PC-3 (cell line): ENCODE data around the gene ZSWIM4. TPM values are rescaled to one million over a fixed set of nuclear protein-coding genes. Genes with fewer than 3 reads are reported as not detected.

Experiments used
- ATAC-seq: fragments of 200-7000 bp; cut with Tn5 transposase; 2 replicates; pipeline ENCODE4 v1.9.1; 2020; ENCODE audit warnings: mild to moderate bottlenecking, moderate library complexity
- BruUV-seq: library from RNA; stranded (reverse); fragments of 400-500 nt; replicated peaks from 2 replicates; lab custom pipeline; 2021; lab: Mats Ljungman, UMichigan
- CTCF ChIA-PET: fragments of 300-600 bp; sonication (Branson Sonifier 250); formaldehyde crosslinking; loops from one replicate; lab custom pipeline; 2022; ENCODE audit warnings: antibody characterized with exemption; lab: Charles Lee
- POLR2A ChIA-PET: fragments of 300-600 bp; sonication (Branson Sonifier 250); formaldehyde crosslinking; loops from one replicate; lab custom pipeline; 2022; ENCODE audit warnings: antibody characterized with exemption; ENCODE audit not compliant: unreplicated experiment; lab: Charles Lee
- DNase-seq: peaks from one replicate; pipeline ENCODE4 v3.0.0-alpha.2; 2015
- H2AFZ ChIP-seq: fragments of 300-600 bp; sonication (generic); 2 replicates; pipeline ENCODE4 v1.6.0; 2016; ENCODE audit warnings: antibody characterized with exemption, low read length
- H3F3A ChIP-seq: fragments of 300-600 bp; sonication (generic); one replicate; pipeline ENCODE4 v1.6.0; 2017; ENCODE audit warnings: antibody characterized with exemption, low read length, control low read depth, mild to moderate bottlenecking; ENCODE audit not compliant: unreplicated experiment
- H3K27ac ChIP-seq: fragments of 300-600 bp; sonication (generic); 2 replicates; pipeline ENCODE4 v1.5.1; 2016; ENCODE audit warnings: mild to moderate bottlenecking, low read length
- H3K27me3 ChIP-seq: fragments of 300-600 bp; sonication (generic); 2 replicates; pipeline ENCODE4 v1.6.1; 2016; ENCODE audit warnings: low read length, mixed read lengths
- H3K36me3 ChIP-seq: fragments of 300-600 bp; sonication (generic); 2 replicates; pipeline ENCODE4 v1.6.1; 2016; ENCODE audit warnings: low read depth, mixed run types, low read length, mixed read lengths
- H3K4me1 ChIP-seq: fragments of 300-600 bp; sonication (generic); 2 replicates; pipeline ENCODE4 v1.5.1; 2016; ENCODE audit warnings: low read length; ENCODE audit not compliant: insufficient read depth
- H3K4me2 ChIP-seq: fragments of 300-600 bp; sonication (generic); 2 replicates; pipeline ENCODE4 v1.6.0; 2016; ENCODE audit warnings: low read length
- H3K4me3 ChIP-seq: fragments of 300-600 bp; sonication (generic); 2 replicates; pipeline ENCODE4 v1.5.1; 2016; ENCODE audit warnings: mild to moderate bottlenecking, low read length, mixed read lengths
- H3K79me2 ChIP-seq: fragments of 300-600 bp; sonication (generic); 2 replicates; pipeline ENCODE4 v1.6.1; 2017; ENCODE audit warnings: low read length, mixed read lengths
- H3K9ac ChIP-seq: fragments of 300-600 bp; sonication (generic); 2 replicates; pipeline ENCODE4 v1.6.0; 2016; ENCODE audit warnings: mild to moderate bottlenecking, low read length
- H3K9me2 ChIP-seq: fragments of 300-600 bp; sonication (generic); replicated peaks from 2 replicates; pipeline ENCODE4 v1.6.1; 2016; ENCODE audit warnings: mixed run types, low read length, mixed read lengths
- H3K9me3 ChIP-seq: fragments of 300-600 bp; sonication (generic); 2 replicates; pipeline ENCODE4 v1.6.1; 2016; ENCODE audit warnings: low read length, mixed read lengths
- H4K20me1 ChIP-seq: fragments of 300-600 bp; sonication (generic); 2 replicates; pipeline ENCODE4 v1.6.1; 2016; ENCODE audit warnings: low read length, mixed read lengths
- EZH2 ChIP-seq: fragments of 300-600 bp; sonication (generic); IDR thresholded peaks from one replicate; pipeline ENCODE4 v1.6.1; 2017; ENCODE audit warnings: antibody characterized with exemption, mild to moderate bottlenecking, low read length; ENCODE audit not compliant: unreplicated experiment
- EZH2phosphoT487 ChIP-seq: fragments of 300-600 bp; sonication (generic); IDR thresholded peaks from 2 replicates; pipeline ENCODE4 v1.6.1; 2018; ENCODE audit warnings: mild to moderate bottlenecking, antibody characterized with exemption, low read length, borderline replicate concordance
- intact Hi-C: fragments of 100-400 bp; cut with micrococcal nuclease; formaldehyde crosslinking; loops from 2 replicates; pipeline ENCODE4 v1.9.0; 2023
- total RNA-seq: library from RNA; depleted of rRNA; stranded (reverse); fragments of >200 nt; gene quantifications from 2 replicates; pipeline ENCODE4 v1.2.3, GENCODE V29; 2014
- TF ChIP-seq, protein P1 (sequence below): fragments of 300-600 bp; sonication (generic); conservative IDR thresholded peaks from 2 replicates; pipeline ENCODE4 v1.5.1; 2017; ENCODE audit warnings: antibody characterized with exemption, low read depth, mild to moderate bottlenecking, low read length

The ZSWIM4 gene
- total RNA-seq, 1 experiment from 2014 or later = 8.0 TPM

DNA sequence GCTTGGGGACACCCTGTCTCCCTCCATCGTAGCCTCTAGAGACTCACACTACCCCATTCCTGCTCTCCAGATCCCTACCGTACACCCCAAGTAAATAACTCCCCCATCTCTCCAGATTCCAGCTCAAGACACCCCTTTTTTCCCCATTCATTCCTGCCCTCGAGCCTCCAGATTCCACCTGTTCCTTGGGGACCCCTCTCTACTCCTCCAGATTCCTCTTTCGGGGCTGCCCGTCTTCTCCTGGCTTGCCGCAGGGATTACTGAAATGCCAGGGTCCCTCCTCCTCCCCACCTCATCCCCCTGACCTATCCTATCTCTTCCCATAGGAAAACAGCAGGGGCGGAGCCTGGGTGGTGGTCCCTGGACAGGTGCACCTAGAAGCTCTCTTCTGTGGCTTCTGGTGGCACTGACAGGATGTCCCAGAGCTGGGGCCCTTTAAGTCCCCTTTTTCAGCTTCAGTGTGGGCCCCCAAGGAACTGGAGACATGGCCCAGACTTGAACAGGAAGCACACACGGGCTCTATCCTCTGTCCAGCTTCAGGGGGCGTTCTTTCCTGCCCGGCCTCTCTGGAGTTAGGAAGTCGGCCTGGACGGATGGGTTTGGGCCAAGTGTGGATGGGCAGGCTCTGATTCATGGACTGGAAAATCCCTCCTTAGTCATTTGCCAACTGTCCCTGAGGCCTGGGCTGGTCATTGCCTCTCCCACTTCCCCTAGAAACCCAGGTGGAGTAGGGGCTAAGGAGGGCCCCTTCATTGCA, 1.2 kb downstream of the ZSWIM4 start:
- Histone ChIP-seq H3K4me2 (peak overlapping the region; percentile 92), H3K9me3 (no peaks in the 10 kb centered on the region), H3K27me3 (no peaks in the 10 kb centered on the region), H3K27ac (peak overlapping the region; percentile 95), H3K4me3 (peak overlapping the region; percentile 88), H3K9me2 (no peaks in the 10 kb centered on the region), H3K9ac (peak overlapping the region; percentile 74), H4K20me1 (no peaks in the 10 kb centered on the region), H3K4me1 (peaks cover 23% of the 10 kb centered on the region), H2AFZ (peak overlapping the region; percentile 22; the same call in 1 of the 2 replicates), H3K36me3 (no peaks in the 10 kb centered on the region), H3K79me2 (peaks cover 21% of the 10 kb centered on the region), H3F3A (peaks cover 5% of the 10 kb centered on the region)
- BruUV-seq = no TSS peak
- intact Hi-C loops = loop anchor here (2.0 kb wide), 1 partner anchor 36 kb away; no protein-coding TSS in a partner anchor
- peak; percentile 51 for ATAC-seq
- TF ChIP-seq, protein P1, sequence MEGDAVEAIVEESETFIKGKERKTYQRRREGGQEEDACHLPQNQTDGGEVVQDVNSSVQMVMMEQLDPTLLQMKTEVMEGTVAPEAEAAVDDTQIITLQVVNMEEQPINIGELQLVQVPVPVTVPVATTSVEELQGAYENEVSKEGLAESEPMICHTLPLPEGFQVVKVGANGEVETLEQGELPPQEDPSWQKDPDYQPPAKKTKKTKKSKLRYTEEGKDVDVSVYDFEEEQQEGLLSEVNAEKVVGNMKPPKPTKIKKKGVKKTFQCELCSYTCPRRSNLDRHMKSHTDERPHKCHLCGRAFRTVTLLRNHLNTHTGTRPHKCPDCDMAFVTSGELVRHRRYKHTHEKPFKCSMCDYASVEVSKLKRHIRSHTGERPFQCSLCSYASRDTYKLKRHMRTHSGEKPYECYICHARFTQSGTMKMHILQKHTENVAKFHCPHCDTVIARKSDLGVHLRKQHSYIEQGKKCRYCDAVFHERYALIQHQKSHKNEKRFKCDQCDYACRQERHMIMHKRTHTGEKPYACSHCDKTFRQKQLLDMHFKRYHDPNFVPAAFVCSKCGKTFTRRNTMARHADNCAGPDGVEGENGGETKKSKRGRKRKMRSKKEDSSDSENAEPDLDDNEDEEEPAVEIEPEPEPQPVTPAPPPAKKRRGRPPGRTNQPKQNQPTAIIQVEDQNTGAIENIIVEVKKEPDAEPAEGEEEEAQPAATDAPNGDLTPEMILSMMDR = peak; percentile 61
- no peak for TF ChIP-seq EZH2phosphoT487
- no peak for TF ChIP-seq EZH2
- CTCF ChIA-PET = interaction anchor here (0.5 to 0.6 kb wide), 2 partner anchors 65 to 771 kb away, joined by 3 to 4 read pairs; no protein-coding TSS in a partner anchor
- POLR2A ChIA-PET = interaction anchor here (0.9 to 1.6 kb wide), 4 partner anchors 41 to 210 kb away, joined by 3 to 15 read pairs (median 4); partner anchors contain the start of gene RFX1
- peak; percentile 97 for DNase-seq

DNA sequence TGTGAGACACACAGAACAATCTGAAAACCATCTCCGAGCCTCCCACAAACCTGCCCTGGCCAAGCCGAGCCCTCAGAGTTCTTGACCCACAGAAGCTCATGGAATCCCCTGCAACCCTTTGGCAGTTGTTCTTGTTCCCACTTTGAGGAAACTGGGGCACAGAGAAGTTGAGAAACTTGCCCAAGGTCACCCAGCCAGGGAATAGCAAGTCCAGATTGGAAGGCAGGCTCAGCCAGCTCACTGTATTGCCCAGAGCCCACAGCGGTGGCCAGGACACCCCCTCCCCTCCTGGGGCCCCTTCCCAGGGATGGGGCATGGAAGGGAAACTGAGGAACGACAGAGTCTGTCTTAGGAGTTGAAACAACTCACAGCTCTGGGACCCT, 1.8 kb downstream of the ZSWIM4 start:
- H3K4me3 ChIP-seq = peak overlapping the region; percentile 88
- intact Hi-C loops = loop anchor here (2.0 kb wide), 1 partner anchor 36 kb away; no protein-coding TSS in a partner anchor
- ATAC-seq = no peak
- H3K79me2 ChIP-seq = peaks cover 21% of the 10 kb centered on the region
- POLR2A ChIA-PET = interaction anchor here (0.9 to 1.4 kb wide), 4 partner anchors 9 to 65 kb away, joined by 4 to 6 read pairs (median 6); no protein-coding TSS in a partner anchor
- no peaks in the 10 kb centered on the region for H4K20me1 ChIP-seq
- TF ChIP-seq EZH2 (no peak), EZH2phosphoT487 (no peak)
- TF ChIP-seq, protein P1 = no peak
- peaks cover 23% of the 10 kb centered on the region for H3K4me1 ChIP-seq
- CTCF ChIA-PET = no interaction called here
- H3K27ac ChIP-seq = peak overlapping the region; percentile 95
- H3K9me2 ChIP-seq = no peaks in the 10 kb centered on the region
- no peak overlapping the region for H2AFZ ChIP-seq
- peaks cover 5% of the 10 kb centered on the region for H3F3A ChIP-seq
- H3K9ac ChIP-seq = peak overlapping the region; percentile 74
- H3K36me3 ChIP-seq = no peaks in the 10 kb centered on the region
- no peaks in the 10 kb centered on the region for H3K9me3 ChIP-seq
- BruUV-seq = TSS peak; percentile 65
- no peak for DNase-seq
- peak overlapping the region; percentile 92 for H3K4me2 ChIP-seq
- H3K27me3 ChIP-seq = no peaks in the 10 kb centered on the region
